Brain microvascular endothelial cell (primary cell): Measurements from ENCODE around the gene MYCN.

Experiments
- DNase-seq: peaks from one replicate; pipeline ENCODE4 v3.0.0-alpha.2; 2020
- H3K27ac ChIP-seq: fragments of 250-450 bp; sonication (Bioruptor Pico); 2 replicates; pipeline ENCODE4 v1.5.1; 2020; ENCODE audit warnings: mild to moderate bottlenecking, moderate library complexity
- H3K27me3 ChIP-seq: fragments of 250-450 bp; sonication (Bioruptor Pico); replicated peaks from 2 replicates; pipeline ENCODE4 v1.5.1; 2020; ENCODE audit warnings: mild to moderate bottlenecking
- H3K36me3 ChIP-seq: fragments of 250-450 bp; sonication (Bioruptor Pico); replicated peaks from 2 replicates; pipeline ENCODE4 v1.5.1; 2020; ENCODE audit warnings: mild to moderate bottlenecking
- H3K4me3 ChIP-seq: 2 replicates; pipeline ENCODE4 v1.5.1; 2011; ENCODE audit warnings: low read depth, mild to moderate bottlenecking, control low read depth, low read length, moderate library complexity
- CTCF ChIP-seq: IDR thresholded peaks from 2 replicates; pipeline ENCODE4 v1.5.1; 2011; ENCODE audit warnings: low read depth, mild to moderate bottlenecking, moderate library complexity, low read length, control low read depth, inconsistent platforms; ENCODE audit errors: missing control alignments
- in situ Hi-C: cut with HindIII; loops from 2 replicates; pipeline ENCODE4 v1.10.0; 2017; ENCODE audit warnings: low sequenced_read_pairs, low pct_ligation_motif_present

Gene MYCN

GRCh38 chr2:15894481-15895144 is 45.7 kb upstream of the MYCN start:
- in situ Hi-C loops, result no loop called here
- Histone ChIP-seq H3K36me3 (no peaks in the 10 kb centered on the region), H3K27ac (no peak overlapping the region), H3K27me3 (no peaks in the 10 kb centered on the region), H3K4me3 (no peak overlapping the region)
- no peak for DNase-seq
- no peak for TF ChIP-seq CTCF

- Histone ChIP-seq H3K4me3 (no peak overlapping the region), H3K27ac (no peak overlapping the region), H3K36me3 (no peaks in the 10 kb centered on the region), H3K27me3 (no peaks in the 10 kb centered on the region)
- TF ChIP-seq CTCF, result no peak
- no peak for DNase-seq
- in situ Hi-C loops, result no loop called here
Measured at GRCh38 chr2:15895615-15896469, 44.5 kb upstream of the MYCN start.

- no peak overlapping the region for H3K27ac ChIP-seq
- no peak overlapping the region for H3K4me3 ChIP-seq
- H3K36me3 ChIP-seq, result no peaks in the 10 kb centered on the region
- no peak for TF ChIP-seq CTCF
- no peak for DNase-seq
- in situ Hi-C loops, result no loop called here
- no peaks in the 10 kb centered on the region for H3K27me3 ChIP-seq
Measured at GRCh38 chr2:15896859-15897258, 43.5 kb upstream of the MYCN start.

- Histone ChIP-seq H3K27ac (no peak overlapping the region), H3K4me3 (no peak overlapping the region), H3K36me3 (no peaks in the 10 kb centered on the region), H3K27me3 (no peaks in the 10 kb centered on the region)
- no peak for DNase-seq
- in situ Hi-C loops, result no loop called here
- no peak for TF ChIP-seq CTCF
Measured at GRCh38 chr2:15897431-15898098, 42.8 kb upstream of the MYCN start.

- Histone ChIP-seq H3K27me3 (no peaks in the 10 kb centered on the region), H3K4me3 (no peak overlapping the region), H3K36me3 (no peaks in the 10 kb centered on the region), H3K27ac (no peak overlapping the region)
- no peak for TF ChIP-seq CTCF
- DNase-seq, result no peak
- in situ Hi-C loops, result no loop called here
Measured at GRCh38 chr2:15899327-15899612, 41.1 kb upstream of the MYCN start.
